Ovary (tissue), 9 donors: ENCODE results near the gene LGALS3BP. TPM values are rescaled to one million over a fixed set of nuclear protein-coding genes. Genes with fewer than 3 reads are reported as not detected.

Experiments
- DNase-seq, 5 donors: peaks; one replicate each; pipeline ENCODE4 v3.0.0-alpha.2; 2019 to 2020
- H3K27ac ChIP-seq, 2 donors: fragments of 200-600 bp; one replicate each; pipeline versions ENCODE4 v1.5.1 to v1.8.0; 2019 to 2022
- H3K27me3 ChIP-seq: fragments of 200-600 bp; one replicate; pipeline ENCODE4 v1.8.0; 2022
- H3K36me3 ChIP-seq: fragments of 200-600 bp; sonication (generic); one replicate; pipeline ENCODE4 v1.5.1; 2019
- H3K4me1 ChIP-seq: one replicate; pipeline ENCODE4 v1.8.1; 2013; ENCODE audit warnings: mild to moderate bottlenecking, moderate library complexity; ENCODE audit not compliant: insufficient read depth
- H3K4me3 ChIP-seq: fragments of 200-600 bp; sonication (generic); one replicate; pipeline ENCODE4 v1.5.1; 2017
- H3K9me3 ChIP-seq, 2 donors: fragments of 200-600 bp in 1 of 2; sonication (generic) in 1 of 2; one replicate each; pipeline versions ENCODE4 v1.5.1 to v1.8.1; 2013 to 2019; ENCODE audit warnings: mild to moderate bottlenecking in 1 of 2, moderate library complexity in 1 of 2
- EP300 ChIP-seq: sonication (generic); formaldehyde crosslinking; IDR thresholded peaks from one replicate; pipeline ENCODE4 v1.6.1; 2017; ENCODE audit warnings: antibody characterized with exemption
- POLR2A ChIP-seq: fragments of 450-650 bp; IDR thresholded peaks from one replicate; pipeline ENCODE4 v1.6.1; 2017; ENCODE audit warnings: antibody characterized with exemption, mild to moderate bottlenecking, moderate library complexity
- whole genome bisulfite sequencing, 3 donors: extraction: QIAGEN DNeasy Blood & Tissue Kit in 1 of 3; methylation state at CpG; one replicate each; pipeline versions ENCODE4 v1.1.5 to v1.1.7; 2013 to 2017; 5-methylcytosine and 5-hydroxymethylcytosine counted together
- intact Hi-C, 4 donors: fragments of 100-400 bp; cut with DNase I; formaldehyde crosslinking; loops; one replicate each; pipeline versions ENCODE4 v1.11.0 to v1.15.1; 2022 to 2023
- polyA plus RNA-seq, 2 donors: library from polyadenylated mRNA; stranded (reverse); fragments of 200-250 nt in 1 of 2; fragments of 350-450 nt in 1 of 2; fragmentation: Illumina TruSeq in 1 of 2; extraction: RNeasy Lipid Tissue Mini Kit (QIAGEN cat#74804) in 1 of 2; gene quantifications; one replicate each; pipeline ENCODE4 v1.2.3, GENCODE V29; 2013 to 2014
- total RNA-seq, 7 donors: library from RNA; depleted of rRNA in 2 of 7; stranded (reverse); fragments of >200 nt in 2 of 7; fragmentation: NEBNext Ultra II Directional in 3 of 7; extraction: Animal tissue kit (Norgen Biotek cat#: 25700) in 3 of 7; gene quantifications; one replicate each; pipeline versions ENCODE4 v1.1.0 to v1.2.4, GENCODE V29; 2016 to 2023
- TF ChIP-seq, protein P1 (sequence below), 3 donors: fragments of 450-650 bp in 2 of 3; fragments of 200-600 bp in 1 of 3; IDR thresholded peaks; one replicate each; pipeline versions ENCODE4 v1.5.1 to v1.8.0; 2016 to 2022; ENCODE audit warnings: antibody characterized with exemption in 3 of 3, mild to moderate bottlenecking in 1 of 3
- donor health status: DM: no; HTN: no; CAD: no; lungs with moderate emphysema.
- donor health status: DM: no; HTN: no; CAD: no.
- donor health status: Bipolar disorder and iron deficiency.
- donor health status: DM: yes; HTN: yes; CAD: no.
- donor health status: DM: no; HTN: no; CAD: no.
- donor health status: DM: yes; HTN: yes; CAD: no.

LGALS3BP gene
- total and polyA plus RNA-seq, 9 donors, result 191 to 584 (median 250) TPM

- H3K36me3 ChIP-seq, result no peaks in the 10 kb centered on the region
- no peaks in the 10 kb centered on the region for H3K27me3 ChIP-seq
- peak overlapping the region in 1 of 2 donors; percentile 43 for H3K27ac ChIP-seq
- DNase-seq, result peak; percentile 53 to 72 (median 64)
- peaks cover 26% of the 10 kb centered on the region for H3K4me1 ChIP-seq
- intact Hi-C loops, result loop anchor here in 3 of 4 donors (5.0 to 10.0 kb wide), 3 partner anchors 45 to 65 kb away; partner anchors contain the start of gene LGALS3BP (in 2 of the 3)
- H3K9me3 ChIP-seq, result no peaks in the 10 kb centered on the region
- no peak overlapping the region for H3K4me3 ChIP-seq
- 42 to 49% (median 44%) methylated on average over 30 to 31 of the region's 31 CpGs for WGBS, 3 donors
- TF ChIP-seq, protein P1, sequence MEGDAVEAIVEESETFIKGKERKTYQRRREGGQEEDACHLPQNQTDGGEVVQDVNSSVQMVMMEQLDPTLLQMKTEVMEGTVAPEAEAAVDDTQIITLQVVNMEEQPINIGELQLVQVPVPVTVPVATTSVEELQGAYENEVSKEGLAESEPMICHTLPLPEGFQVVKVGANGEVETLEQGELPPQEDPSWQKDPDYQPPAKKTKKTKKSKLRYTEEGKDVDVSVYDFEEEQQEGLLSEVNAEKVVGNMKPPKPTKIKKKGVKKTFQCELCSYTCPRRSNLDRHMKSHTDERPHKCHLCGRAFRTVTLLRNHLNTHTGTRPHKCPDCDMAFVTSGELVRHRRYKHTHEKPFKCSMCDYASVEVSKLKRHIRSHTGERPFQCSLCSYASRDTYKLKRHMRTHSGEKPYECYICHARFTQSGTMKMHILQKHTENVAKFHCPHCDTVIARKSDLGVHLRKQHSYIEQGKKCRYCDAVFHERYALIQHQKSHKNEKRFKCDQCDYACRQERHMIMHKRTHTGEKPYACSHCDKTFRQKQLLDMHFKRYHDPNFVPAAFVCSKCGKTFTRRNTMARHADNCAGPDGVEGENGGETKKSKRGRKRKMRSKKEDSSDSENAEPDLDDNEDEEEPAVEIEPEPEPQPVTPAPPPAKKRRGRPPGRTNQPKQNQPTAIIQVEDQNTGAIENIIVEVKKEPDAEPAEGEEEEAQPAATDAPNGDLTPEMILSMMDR (IDR thresholded peaks at IDR 0.05), result no peak
- TF ChIP-seq POLR2A (no peak), EP300 (no peak)
These were observed 49.6 kb downstream of the LGALS3BP start for GRCh38 chr17:78929908-78930775.

- H3K9me3 ChIP-seq, result no peaks in the 10 kb centered on the region
- 5 to 11% (median 5%) methylated on average over 27 to 33 of the region's 33 CpGs for WGBS, 3 donors
- H3K27ac ChIP-seq, result peak overlapping the region; percentile 95 to 98
- intact Hi-C loops, result loop anchor here (2.0 to 10.0 kb wide), 3 partner anchors 41 to 49 kb away; partner anchors contain the start of gene LGALS3BP (in 2 of the 4)
- H3K36me3 ChIP-seq, result no peaks in the 10 kb centered on the region
- peak; percentile 87 to 94 (median 91) for DNase-seq
- H3K4me3 ChIP-seq, result peak overlapping the region; percentile 82
- TF ChIP-seq POLR2A (peak; percentile 77), EP300 (no peak)
- no peaks in the 10 kb centered on the region for H3K27me3 ChIP-seq
- peaks cover 27% of the 10 kb centered on the region for H3K4me1 ChIP-seq
These were observed 53.8 kb downstream of the LGALS3BP start for GRCh38 chr17:78925662-78926555.

- H3K4me3 ChIP-seq, result peak within 1 kb of the TSS; percentile 82
- H3K27me3 ChIP-seq, result no peaks in the 10 kb centered on the region
- H3K9me3 ChIP-seq, result no peaks in the 10 kb centered on the region
- WGBS, 3 donors, result 0 to 1% (median 1%) methylated on average over 10 to 46 of the region's 52 CpGs
- H3K4me1 ChIP-seq, result peaks cover 31% of the 10 kb centered on the region
- intact Hi-C loops, result loop anchor here (2.0 to 10.0 kb wide), 3 partner anchors 42 to 50 kb away; partner anchors contain the start of gene LGALS3BP (in 2 of the 4)
- DNase-seq, result peak; percentile 95 to 97 (median 95)
- H3K36me3 ChIP-seq, result no peaks in the 10 kb centered on the region
- peak within 1 kb of the TSS; percentile 95 to 98 for H3K27ac ChIP-seq
- TF ChIP-seq, protein P1 (IDR thresholded peaks at IDR 0.05), result no peak
- no peak for TF ChIP-seq EP300
- no peak for TF ChIP-seq POLR2A
These were observed 54.5 kb downstream of the LGALS3BP start, which contains the start of gene TIMP2 for GRCh38 chr17:78925234-78925633. Gene TIMP2, minus strand, starts transcription at chr17:78925387. Its CDS starts 299 bp downstream, at chr17:78925088.

- H3K4me3 ChIP-seq, result peak overlapping the region; percentile 82
- no peaks in the 10 kb centered on the region for H3K9me3 ChIP-seq
- H3K27me3 ChIP-seq, result no peaks in the 10 kb centered on the region
- H3K27ac ChIP-seq, result peak overlapping the region; percentile 61 to 83
- intact Hi-C loops, result loop anchor here (2.0 to 10.0 kb wide), 3 partner anchors 42 to 50 kb away; partner anchors contain the start of gene LGALS3BP (in 2 of the 4)
- 0 to 1% (median 0%) methylated on average over 36 to 64 of the region's 64 CpGs for WGBS, 3 donors
- TF ChIP-seq, protein P1 (IDR thresholded peaks at IDR 0.05), result no peak
- no peak for TF ChIP-seq POLR2A
- no peak for TF ChIP-seq EP300
- peaks cover 35% of the 10 kb centered on the region for H3K4me1 ChIP-seq
- H3K36me3 ChIP-seq, result no peaks in the 10 kb centered on the region
- DNase-seq, result peak; percentile 45 to 77 (median 68)
These were observed 55.1 kb downstream of the LGALS3BP start for GRCh38 chr17:78924481-78925151.
